ENCODE measurements around the gene DYNC1H1.

DNA sequence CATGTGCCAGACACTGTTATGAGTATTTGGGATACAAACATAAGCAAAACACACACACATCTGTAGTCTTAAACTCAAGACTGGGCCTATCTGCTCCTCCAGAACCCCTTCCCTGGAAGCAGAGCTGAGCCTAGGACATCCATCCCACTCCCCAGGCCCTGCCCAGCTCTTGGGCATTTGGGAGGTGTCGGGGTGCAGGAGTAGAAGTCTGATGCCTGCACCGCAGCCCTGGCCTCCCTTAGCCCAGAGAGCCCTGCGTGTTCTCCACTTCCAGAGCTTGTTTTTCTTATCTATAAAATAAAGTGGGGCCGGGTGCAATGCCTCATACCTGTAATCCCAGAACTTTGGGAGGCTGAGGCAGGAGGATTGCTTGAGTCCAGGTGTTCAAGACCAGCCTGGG lies 110.8 kb downstream of the DYNC1H1 start:
- TF ChIP-seq, protein P1, sequence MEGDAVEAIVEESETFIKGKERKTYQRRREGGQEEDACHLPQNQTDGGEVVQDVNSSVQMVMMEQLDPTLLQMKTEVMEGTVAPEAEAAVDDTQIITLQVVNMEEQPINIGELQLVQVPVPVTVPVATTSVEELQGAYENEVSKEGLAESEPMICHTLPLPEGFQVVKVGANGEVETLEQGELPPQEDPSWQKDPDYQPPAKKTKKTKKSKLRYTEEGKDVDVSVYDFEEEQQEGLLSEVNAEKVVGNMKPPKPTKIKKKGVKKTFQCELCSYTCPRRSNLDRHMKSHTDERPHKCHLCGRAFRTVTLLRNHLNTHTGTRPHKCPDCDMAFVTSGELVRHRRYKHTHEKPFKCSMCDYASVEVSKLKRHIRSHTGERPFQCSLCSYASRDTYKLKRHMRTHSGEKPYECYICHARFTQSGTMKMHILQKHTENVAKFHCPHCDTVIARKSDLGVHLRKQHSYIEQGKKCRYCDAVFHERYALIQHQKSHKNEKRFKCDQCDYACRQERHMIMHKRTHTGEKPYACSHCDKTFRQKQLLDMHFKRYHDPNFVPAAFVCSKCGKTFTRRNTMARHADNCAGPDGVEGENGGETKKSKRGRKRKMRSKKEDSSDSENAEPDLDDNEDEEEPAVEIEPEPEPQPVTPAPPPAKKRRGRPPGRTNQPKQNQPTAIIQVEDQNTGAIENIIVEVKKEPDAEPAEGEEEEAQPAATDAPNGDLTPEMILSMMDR (optimal IDR thresholded peaks at IDR 0.05 in 1 of 3, IDR thresholded peaks at IDR 0.05 in 1 of 3, conservative IDR thresholded peaks at IDR 0.05 in 1 of 3; ENCODE audit: extremely low read depth in 1 of 3, insufficient read depth in 2 of 3, low read length in 3 of 3) = no peak
- TF ChIP-seq EZH2 (IDR thresholded peaks at IDR 0.05; ENCODE audit: low read length) = no peak
